PFSK-1 (cell line): Measurements from ENCODE around the gene CPSF2.

ENCODE experiments used
- FOXP2 ChIP-seq: optimal IDR thresholded peaks from 2 replicates; pipeline ENCODE3; 2011; ENCODE audit warnings: borderline replicate concordance, control low read depth, inconsistent platforms; ENCODE audit not compliant: insufficient read depth; ENCODE audit errors: extremely low read length, extremely low read depth
- REST ChIP-seq, 2 experiments: IDR thresholded peaks; 2 replicates each; pipeline versions ENCODE4 v1.6.1 to v1.8.0; 2011 to 2012; ENCODE audit warnings: low read depth in 2 of 2, low read length in 2 of 2, control low read depth in 1 of 2, inconsistent platforms in 1 of 2, mild to moderate bottlenecking in 1 of 2, moderate library complexity in 1 of 2; ENCODE audit not compliant: insufficient read depth in 1 of 2
- SIN3A ChIP-seq: IDR thresholded peaks from 2 replicates; pipeline ENCODE4 v1.6.1; 2012; ENCODE audit warnings: mild to moderate bottlenecking, low read length, moderate library complexity, borderline replicate concordance; ENCODE audit not compliant: insufficient read depth

GRCh38 chr14:92215579-92215978 is 93.8 kb downstream of the CPSF2 start:
- TF ChIP-seq SIN3A (no peak), FOXP2 (no peak), REST (IDR thresholded peaks at IDR 0.05; ENCODE audit: insufficient read depth in 1 of 2, low read depth in 2 of 2, low read length in 2 of 2) (no peak)
